Kidney glomerular epithelial cell (primary cell): Measurements from ENCODE around the gene PHF2.

ENCODE experiments used
- DNase-seq: peaks from one replicate; lab custom pipeline; 2025; lab: John Stamatoyannopoulos, UW

Gene PHF2

DNA sequence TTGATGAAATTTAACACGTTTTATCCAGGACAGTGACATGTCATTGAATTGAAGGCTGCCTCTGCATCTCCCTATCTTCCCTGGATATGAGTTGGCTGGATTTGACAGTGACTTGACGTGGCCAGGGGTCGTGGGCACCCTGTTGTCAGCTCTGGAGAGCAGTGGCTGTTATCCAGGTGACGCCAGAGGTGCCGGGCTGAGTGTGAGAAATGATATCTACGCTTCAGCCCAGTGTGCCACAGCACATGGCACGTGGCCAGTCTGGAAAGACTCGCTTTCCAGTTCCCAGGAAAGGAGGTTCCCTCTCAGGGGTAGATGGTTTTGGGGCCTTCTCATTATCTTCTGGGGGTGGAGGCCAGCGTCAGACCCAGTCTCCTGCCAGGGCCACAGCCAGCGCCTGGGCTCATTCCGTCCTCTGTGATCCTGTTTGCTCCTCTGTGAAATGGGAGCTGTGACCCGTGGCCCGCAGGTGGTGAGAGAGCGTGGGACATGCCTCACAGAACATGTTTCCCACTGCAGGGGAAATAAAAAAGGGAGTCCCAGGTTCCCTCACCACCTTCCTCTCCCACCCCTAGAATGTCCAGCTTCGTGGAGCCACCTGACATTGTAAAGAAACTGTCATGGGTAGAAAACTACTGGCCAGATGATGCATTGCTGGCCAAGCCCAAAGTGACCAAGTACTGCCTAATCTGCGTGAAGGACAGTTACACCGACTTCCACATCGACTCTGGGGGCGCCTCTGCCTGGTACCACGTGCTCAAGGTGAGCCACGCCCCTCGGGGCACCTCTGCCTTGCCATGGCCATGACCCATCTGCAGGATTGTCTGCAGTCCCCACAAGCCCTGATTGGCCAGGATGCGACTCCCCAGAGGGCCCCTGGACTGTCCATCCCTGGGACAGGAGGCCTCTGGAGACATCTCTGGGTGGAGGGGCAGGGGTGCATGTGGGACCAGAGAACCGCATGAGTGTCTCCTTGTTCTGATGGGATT is 76.5 kb downstream of the PHF2 start:
- DNase-seq = no peak

DNA sequence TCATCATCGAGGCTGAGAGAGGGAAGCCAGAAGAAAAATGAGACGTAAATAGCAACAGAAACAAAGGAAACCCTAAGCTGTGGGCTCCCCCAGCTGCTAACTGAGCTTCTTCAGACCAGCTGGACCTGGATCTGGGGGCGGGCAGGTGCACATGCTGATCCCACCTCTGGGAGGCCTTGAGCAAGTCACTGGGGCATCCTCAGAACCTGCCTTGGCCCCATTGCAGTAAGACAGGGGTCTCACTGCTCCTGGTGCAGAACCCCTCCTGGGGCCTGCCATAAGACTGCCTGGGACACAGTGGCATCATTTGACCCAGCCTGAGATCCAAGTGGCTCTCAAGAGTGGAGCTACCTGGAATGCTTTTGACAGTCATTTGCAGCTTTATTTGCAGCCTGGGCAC is 77.4 kb downstream of the PHF2 start:
- DNase-seq = no peak

- no peak for DNase-seq
Observed at GRCh38 chr9:93654351-93654961, 78.1 kb downstream of the PHF2 start.

- no peak for DNase-seq
Observed at GRCh38 chr9:93655621-93656425, 79.4 kb downstream of the PHF2 start.

- DNase-seq = no peak
Observed at GRCh38 chr9:93656426-93657239, 80.2 kb downstream of the PHF2 start.

- DNase-seq = no peak
Observed at GRCh38 chr9:93657331-93658111, 81.1 kb downstream of the PHF2 start.

GRCh38 chr9:93658184-93658925 is 82.0 kb downstream of the PHF2 start:
- DNase-seq = no peak

DNA sequence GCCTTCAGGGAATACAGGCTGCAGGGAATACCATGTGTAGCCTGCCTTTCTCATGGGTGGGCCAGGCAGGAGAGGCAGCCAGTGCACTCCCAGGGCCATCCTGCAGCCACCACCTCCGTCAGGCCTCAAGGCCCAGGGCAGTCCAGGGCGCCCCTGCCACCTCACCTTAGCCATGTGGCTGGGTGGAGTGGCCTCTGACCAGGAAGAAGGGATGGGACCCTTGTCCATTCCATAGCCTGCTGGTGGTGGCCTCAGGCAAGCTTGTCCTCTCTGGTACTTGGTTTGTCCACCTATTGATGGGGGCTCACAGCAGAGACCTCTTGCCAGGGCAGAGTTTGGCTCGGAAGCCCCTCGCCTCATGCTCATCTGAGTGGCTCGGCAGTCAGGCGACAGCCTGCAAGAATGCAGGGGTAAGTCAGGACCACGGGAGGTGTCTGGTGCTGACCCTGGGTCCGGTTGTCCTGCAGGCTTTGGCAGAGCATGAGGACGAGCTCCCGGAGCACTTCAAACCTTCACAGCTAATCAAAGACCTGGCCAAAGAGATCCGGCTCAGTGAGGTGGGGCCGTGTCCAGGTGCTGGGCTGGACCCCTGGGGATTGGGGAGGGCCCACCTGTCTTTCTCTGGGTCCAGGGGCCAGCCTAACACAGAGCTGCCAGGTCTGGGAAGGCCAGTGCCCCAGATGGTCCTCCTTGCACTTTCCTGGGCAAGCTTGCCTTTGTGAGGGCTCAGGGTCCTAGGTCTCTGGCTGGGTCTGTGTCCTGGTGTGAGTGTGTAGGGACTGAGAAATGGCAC is 82.9 kb downstream of the PHF2 start:
- DNase-seq = no peak

DNA sequence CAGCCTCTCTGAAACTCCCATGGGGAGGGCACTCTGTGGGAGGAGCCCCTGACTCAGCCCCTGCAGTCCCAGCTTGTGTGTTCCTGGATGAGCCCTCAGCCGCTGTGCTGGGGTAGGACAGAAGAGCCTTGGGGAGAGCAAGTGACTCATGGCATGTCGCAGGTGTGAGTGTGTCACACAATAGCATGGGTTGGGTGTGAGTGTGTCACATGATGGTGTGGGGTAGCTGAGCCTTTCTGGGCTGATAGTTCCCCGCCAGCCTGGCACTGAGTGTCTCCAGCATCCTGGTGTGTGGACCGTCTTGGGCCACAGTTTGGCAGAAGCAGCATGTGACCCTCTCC is 83.4 kb downstream of the PHF2 start:
- DNase-seq = no peak

DNA sequence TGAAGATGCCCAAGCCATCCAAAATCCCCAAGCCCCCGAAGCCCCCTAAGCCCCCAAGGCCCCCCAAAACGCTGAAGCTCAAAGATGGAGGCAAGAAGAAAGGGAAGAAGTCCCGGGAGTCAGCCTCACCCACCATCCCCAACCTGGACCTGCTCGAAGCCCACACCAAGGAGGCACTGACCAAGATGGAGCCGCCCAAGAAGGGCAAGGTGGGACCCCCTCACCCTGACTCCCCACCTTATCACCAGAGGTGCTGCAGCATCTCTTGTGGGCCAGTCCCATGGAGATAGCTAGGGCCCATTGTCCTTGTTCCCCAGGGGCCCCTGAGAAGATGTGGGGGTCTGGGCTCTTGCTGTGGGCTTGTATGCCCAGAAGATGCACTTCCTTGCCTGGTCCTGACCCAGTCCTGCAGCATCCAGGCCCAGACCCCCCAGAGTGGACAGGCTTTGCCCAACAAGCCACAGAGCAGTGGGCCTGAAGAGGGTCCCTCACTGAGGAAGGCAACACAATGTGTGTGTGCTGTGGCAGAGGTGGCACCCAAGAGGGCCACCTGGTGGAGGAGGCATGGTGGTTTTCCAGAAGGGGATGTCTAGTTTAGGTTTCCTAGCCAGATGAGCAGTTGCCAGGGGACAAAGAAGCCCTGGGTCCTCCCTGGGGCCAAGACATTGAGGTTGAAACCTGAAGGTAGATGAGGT is 84.1 kb downstream of the PHF2 start:
- DNase-seq = no peak

- no peak for DNase-seq
Observed at GRCh38 chr9:93661591-93661990, 85.2 kb downstream of the PHF2 start.

DNA sequence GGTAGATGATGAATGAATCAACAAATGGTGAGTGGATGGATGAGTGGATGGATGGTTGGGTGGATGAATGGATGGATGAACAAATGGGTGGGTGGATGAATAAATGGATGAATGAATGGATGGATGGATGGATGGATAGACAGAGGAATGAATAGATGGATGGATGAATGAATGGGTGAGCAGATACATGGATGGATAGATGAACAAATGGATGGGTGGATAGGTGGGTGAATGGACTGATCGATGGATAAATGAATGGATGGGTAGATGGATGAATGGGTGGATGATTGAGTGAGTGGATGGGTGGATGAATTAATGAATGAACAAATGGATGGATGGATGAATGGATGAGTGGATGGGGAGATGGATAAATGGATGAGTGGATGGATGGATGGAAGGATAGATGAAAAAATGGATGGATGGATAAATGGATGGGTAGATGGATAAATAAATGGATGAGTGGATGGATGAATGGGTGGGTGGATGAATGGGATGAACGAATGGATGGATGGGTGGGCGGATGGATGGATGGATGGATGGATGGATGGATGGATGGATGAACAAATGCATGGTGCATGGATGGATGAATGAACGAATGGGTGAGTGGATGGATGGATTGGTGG is 85.7 kb downstream of the PHF2 start:
- DNase-seq = no peak

DNA sequence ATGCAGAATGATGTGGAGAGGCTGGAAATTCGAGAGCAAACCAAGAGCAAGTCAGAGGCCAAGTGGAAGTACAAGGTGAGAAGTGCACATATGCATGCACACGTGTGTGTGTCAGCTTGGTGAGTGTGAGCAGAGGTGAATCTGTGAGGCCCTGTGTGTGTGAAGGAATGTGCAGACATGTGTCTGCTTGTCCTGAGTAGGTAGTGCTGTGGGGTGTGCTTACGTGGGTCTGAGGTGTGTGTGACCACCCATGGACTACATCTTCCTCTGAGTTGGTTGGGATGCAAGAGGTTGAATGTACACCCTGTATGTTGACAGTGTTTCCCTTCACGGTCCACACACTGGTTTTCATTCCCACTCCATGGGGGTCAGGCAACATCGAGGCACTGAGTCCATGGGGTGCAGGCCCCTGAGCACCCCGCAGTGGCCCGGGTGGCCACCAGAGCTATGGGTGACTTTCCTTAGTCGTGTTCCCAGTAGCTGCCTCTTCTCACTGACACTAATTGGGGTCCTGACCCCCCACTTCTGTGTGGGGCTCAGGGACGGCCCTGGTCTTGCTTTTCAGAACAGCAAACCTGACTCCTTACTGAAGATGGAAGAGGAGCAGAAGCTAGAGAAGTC is 86.7 kb downstream of the PHF2 start:
- DNase-seq = no peak

- no peak for DNase-seq
Observed at GRCh38 chr9:93663877-93664548, 87.6 kb downstream of the PHF2 start.

- DNase-seq = no peak
Observed at GRCh38 chr9:93664549-93665120, 88.3 kb downstream of the PHF2 start.

GRCh38 chr9:93665128-93665636 is 88.8 kb downstream of the PHF2 start:
- no peak for DNase-seq
